ENCODE data around the gene TSHZ2.
A peak's percentile ranks its signal among the peaks of the same experiment; 100 is the strongest.

Gene TSHZ2

DNA sequence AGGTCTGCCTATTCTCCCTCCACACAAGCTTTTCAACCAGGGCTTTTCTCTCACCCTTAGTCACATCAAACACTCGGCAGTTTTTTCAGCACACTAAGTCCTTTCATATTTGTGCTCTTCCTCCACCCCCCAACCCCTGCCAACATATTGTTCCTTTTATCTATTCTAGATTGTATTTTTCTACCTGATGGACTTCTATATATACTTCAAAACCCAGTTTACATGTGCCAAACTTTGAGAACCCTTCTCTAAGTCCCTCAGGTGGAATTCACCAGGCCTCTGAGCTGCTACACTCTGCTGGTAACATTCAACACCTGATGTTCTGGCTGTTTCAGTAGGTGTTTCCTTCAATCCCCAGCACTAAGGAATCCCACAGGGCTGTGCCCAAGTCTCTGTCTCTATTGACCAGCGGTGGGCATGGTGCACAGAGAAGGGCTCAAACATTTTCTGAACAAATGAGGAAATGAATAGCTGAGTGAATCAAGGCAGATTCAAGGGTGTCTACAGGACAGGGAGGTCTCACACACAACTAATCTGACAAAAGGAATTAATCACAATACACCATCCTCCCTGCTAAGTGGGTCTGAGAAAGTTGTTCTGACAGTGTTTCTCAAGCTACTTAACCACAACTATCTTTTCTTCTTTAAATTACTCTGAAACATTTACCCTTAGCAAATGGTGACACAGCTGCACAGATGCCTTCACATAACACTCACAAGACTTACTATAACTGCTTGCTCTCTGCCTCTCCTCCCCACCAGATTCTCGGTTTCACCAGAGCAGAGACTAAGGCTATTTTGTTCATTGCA is 166.5 kb downstream of the TSHZ2 start:
- DNase-seq: no peak

GRCh38 chr20:53141201-53142050 is 169.3 kb downstream of the TSHZ2 start:
- DNase-seq: no peak

GRCh38 chr20:53142225-53143127 is 170.3 kb downstream of the TSHZ2 start:
- no peak for DNase-seq

GRCh38 chr20:53146201-53146891 is 174.2 kb downstream of the TSHZ2 start:
- DNase-seq: peak in 1 of 4 experiments; percentile 8

DNA sequence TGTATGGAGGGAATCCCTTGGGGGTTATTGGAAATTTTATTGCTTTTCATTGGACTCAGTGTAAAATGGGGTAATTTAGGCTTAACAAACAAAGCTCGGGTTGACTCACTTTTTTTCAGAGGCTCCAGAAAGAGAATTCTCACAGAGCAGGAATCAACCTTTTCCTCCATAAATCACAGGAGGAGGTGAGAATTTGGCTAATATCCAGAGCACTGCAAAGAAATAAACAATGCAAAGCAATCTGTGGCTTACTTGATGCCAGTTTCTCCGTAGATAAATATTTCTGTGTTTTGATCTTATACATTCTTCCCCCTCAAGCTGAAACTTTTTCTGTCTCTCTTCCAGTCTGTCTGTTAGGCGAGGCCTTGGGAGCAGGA is 176.6 kb downstream of the TSHZ2 start:
- DNase-seq: no peak

- no peak for DNase-seq
Measured at GRCh38 chr20:53149148-53149889, 177.2 kb downstream of the TSHZ2 start.

- DNase-seq: no peak
Measured at GRCh38 chr20:53149890-53150205, 177.7 kb downstream of the TSHZ2 start.

DNA sequence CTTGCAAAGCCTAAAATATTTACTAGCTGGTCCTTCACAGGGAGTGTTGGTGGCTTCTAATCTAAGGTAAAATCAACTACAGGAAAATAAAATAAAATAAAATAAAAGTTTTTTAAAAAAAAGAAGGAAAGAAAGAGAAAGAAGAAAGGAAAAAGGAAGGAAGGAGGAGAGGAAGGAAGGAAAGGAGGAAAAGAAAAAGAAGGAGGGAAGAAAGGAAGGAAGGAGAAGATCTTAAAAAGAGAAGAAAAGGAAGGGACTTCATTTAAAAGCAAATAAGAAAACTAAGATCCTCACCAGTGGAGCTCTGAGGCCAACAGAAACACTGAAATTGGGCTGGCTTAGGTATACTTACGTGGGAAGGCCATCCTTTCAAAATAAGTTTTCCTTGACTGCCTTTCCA is 178.4 kb downstream of the TSHZ2 start:
- no peak for DNase-seq

DNA sequence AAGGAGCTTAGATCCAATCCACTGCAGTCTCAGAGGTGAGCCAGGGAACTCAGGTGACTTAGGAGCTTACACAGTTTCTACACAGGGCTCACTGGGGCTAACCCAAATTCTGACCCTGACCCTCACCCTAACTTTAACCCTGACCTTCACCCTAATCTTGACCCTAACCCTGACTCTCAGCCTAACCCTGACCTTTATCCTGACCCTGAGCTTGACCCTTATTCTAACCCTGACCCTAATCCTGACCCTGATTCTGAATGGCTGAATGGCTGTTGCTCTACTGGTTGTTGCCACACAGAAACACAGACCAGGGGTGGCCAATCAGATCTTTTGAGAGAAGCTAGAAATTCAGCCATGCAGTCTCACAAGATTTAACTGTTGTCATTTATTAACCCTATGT is 180.1 kb downstream of the TSHZ2 start:
- no peak for DNase-seq

DNA sequence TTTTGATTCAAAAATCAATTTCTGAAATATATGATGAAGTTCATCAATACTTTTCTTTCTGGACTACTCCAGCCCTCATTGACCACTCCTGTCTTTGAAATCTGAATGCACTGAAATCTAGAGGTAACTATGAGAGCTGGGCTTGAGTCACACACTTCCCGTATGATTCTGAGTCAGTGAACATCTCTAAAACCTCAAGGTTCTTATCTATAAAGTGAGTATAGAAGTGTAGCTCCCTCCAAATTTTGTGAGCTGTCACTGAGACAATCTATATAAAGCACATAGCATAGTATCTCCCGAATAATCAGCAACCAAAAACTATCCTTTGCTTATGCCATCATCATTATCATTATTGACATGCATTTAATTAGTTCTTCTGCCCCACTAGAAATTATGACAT is 182.4 kb downstream of the TSHZ2 start:
- DNase-seq: no peak

DNA sequence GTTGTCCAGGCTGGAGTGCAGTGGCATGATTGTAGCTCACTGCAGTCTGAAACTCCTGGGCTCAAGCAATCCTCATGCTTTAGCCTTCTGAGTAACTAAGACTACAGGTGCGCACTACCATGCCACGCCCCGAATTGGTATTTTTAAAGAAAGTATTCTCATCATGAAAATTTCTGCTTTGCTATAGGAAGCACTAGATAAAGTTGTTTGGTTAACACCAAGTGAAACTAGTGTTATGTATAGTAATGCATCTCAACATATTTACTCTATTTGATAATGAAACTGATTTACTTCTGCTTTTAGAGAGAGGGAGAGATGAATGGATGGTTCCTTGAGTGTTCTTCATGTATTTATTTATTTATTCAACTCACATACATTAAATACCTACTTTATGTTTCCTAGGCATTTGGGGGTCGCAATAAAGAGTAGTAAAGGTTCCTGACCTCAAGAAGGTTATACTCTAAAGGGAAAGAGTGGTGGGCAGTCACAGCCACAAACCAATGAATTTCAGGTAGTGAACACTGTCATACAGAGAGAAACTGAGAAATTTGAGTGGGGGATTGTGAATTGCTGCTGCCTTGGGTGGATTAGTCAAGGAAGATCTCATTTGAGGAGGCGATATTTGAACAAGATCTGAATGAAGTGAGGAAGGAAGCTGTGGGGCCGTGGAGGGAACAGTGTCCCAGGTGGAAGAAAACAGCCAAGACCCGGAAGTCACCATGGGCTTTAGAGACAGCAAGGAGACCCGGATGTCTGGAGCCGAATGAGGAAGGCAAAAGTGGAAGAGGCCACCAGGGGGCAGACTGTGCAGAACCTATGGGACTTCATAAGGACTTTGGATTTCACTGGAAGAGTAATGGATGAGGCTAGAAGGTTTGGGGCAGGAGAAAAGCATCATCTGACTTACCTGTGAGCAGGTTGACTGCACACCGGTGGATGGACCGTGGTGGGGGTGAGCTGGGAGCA is 185.6 kb downstream of the TSHZ2 start:
- peak in 1 of 4 experiments; percentile 5 for DNase-seq

GRCh38 chr20:53159160-53159559 is 187.0 kb downstream of the TSHZ2 start:
- DNase-seq: no peak

GRCh38 chr20:53161073-53161472 is 188.9 kb downstream of the TSHZ2 start:
- no peak for DNase-seq

DNA sequence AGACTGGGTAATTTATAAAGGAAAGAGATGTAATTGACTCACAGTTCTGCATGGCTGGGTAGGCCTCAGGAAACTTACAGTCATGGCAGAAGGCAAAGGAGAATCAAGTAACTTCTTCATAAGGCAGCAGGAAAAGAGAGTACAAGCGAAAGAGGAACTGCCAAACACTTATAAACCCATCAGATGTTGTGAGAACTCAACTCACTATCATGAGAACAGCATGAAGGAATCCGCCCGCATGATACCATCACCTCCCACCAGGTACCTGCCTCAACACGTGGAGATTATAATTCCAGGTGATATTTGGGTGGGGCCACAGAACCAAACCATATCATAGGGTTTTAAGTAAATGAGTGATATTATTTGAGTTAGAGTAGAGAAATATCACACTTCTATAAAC is 189.3 kb downstream of the TSHZ2 start:
- no peak for DNase-seq

GRCh38 chr20:53162251-53162835 is 190.2 kb downstream of the TSHZ2 start:
- DNase-seq: no peak

DNA sequence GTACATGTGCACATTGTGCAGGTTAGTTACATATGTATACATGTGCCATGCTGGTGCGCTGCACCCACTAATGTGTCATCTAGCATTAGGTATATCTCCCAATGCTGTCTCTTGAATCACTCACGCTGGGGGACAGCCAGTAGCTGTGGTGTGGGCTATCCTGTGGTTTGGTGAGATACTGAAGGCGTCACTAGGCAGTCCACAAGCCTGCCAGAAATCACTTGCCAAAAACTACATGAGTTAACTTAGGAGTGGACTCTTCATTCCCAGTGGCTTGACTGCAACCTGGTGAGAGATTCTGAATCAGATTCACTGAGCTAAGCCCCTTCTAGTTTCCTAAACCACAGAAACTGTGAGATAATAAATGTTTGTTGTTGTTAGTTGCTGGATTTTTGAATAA is 191.3 kb downstream of the TSHZ2 start:
- DNase-seq: no peak

DNA sequence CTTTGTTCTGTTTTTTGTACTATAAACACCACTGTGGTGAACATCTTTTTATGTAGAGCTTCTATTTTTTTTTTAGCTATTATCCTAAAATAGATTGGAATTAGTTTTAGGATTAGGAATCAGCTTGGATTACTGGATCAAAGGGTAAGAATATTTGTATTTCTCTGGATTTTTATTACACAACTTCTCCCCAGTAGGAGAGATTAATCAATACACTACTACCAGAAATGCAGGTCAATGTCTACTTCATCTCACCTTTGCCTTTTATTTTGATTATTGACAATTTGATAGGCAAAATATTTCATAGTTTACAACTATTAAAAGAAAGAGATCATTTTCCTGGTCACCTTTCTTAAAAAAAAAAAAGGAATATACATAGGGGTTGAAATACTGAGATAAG is 191.9 kb downstream of the TSHZ2 start:
- no peak for DNase-seq

DNA sequence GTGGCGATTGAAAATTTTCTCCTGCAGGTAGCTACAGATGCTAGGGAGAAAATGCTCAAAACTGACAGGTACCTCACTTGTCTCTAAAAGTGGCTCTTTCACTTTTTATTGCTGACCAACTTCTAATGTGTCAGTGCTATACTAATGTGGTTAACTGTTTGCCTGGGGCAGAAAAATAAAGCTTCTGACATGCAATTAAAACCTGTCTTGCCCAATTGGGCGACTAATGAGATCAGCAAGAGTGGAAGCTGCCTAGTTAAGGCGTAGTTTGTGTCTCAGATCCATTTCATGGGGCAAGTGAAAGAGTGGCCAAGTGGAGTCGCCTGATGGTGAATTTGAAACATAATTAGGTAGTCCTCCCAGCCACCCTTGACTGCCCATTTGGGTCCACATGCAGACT is 193.3 kb downstream of the TSHZ2 start:
- DNase-seq: no peak

DNA sequence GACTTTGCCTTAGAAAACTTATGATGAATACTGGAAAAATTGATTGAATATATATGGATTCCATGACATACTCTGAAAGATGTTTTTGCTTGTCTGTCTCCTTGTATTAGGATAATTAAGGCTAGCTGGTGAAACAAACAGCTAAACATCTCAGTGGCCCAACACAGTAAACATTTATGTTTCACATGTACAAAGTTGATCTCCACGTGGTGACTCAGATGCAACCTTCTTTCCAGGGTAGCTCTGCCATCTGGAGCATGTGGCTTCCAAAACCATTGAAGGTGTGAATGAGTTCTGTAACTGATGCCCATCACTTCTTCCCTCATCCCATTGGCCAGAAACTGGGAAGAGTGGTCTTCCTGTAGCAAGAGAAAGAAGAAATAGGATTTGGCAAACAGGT is 196.3 kb downstream of the TSHZ2 start:
- no peak for DNase-seq

DNA sequence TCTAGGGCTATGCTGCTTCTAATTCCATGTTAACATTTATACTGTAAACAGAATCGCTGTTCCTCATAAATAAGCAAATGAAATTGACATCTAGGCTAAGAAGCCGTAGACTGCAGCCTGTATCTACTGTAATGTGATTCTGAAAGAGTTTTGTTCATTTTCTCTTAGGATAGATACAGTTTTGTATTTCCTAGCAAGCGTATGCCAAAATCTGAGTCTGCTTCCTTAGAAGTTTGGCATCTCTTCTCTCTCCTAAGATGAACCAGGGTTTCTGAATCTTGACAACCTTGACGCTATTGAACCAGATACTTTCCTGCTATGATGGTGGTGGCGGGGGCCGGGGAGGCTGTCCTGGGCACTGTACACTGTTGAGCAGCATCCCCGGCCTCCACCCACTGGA is 198.0 kb downstream of the TSHZ2 start:
- no peak for DNase-seq
